Right lobe of liver (tissue), 4 donors: Measurements from ENCODE around the gene MET.

Source experiments
- POLR2A ChIP-seq: fragments of 450-650 bp; IDR thresholded peaks from one replicate; pipeline ENCODE4 v1.6.1; 2017; ENCODE audit warnings: antibody characterized with exemption, mild to moderate bottlenecking
- TF ChIP-seq, protein P1 (sequence below), 4 donors: fragments of 200-600 bp in 3 of 4; fragments of 450-650 bp in 1 of 4; IDR thresholded peaks; one replicate each; pipeline versions ENCODE4 v1.5.1 to v1.8.0; 2016 to 2022; ENCODE audit warnings: antibody characterized with exemption in 4 of 4, mild to moderate bottlenecking in 2 of 4
- donor health status: DM: no; HTN: no; CAD: no.
- donor health status: DM: no; HTN: no; CAD: no.
- donor health status: DM: no; HTN: yes; CAD: no.

DNA sequence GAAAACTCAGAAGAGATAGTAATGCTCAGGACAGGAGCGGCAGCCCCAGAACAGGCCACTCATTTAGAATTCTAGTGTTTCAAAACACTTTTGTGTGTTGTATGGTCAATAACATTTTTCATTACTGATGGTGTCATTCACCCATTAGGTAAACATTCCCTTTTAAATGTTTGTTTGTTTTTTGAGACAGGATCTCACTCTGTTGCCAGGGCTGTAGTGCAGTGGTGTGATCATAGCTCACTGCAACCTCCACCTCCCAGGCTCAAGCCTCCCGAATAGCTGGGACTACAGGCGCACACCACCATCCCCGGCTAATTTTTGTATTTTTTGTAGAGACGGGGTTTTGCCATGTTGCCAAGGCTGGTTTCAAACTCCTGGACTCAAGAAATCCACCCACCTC, 124.5 kb downstream of the MET start:
- TF ChIP-seq POLR2A = no peak
- TF ChIP-seq, protein P1, sequence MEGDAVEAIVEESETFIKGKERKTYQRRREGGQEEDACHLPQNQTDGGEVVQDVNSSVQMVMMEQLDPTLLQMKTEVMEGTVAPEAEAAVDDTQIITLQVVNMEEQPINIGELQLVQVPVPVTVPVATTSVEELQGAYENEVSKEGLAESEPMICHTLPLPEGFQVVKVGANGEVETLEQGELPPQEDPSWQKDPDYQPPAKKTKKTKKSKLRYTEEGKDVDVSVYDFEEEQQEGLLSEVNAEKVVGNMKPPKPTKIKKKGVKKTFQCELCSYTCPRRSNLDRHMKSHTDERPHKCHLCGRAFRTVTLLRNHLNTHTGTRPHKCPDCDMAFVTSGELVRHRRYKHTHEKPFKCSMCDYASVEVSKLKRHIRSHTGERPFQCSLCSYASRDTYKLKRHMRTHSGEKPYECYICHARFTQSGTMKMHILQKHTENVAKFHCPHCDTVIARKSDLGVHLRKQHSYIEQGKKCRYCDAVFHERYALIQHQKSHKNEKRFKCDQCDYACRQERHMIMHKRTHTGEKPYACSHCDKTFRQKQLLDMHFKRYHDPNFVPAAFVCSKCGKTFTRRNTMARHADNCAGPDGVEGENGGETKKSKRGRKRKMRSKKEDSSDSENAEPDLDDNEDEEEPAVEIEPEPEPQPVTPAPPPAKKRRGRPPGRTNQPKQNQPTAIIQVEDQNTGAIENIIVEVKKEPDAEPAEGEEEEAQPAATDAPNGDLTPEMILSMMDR (IDR thresholded peaks at IDR 0.05) = no peak
